Hindlimb muscle (tissue), 1 donor: ENCODE measurements around the gene RAB40B. TPM values are rescaled to one million over a fixed set of nuclear protein-coding genes. Genes with fewer than 3 reads are reported as not detected.
"Not testable (repeated sequence)": the region's sequence is repeated elsewhere in the genome, so short reads cannot be mapped to it uniquely, and the experiment has no call there.

Experiments used
- DNase-seq: peaks from one replicate; pipeline ENCODE4 v3.0.0-alpha.2; 2013
- polyA plus RNA-seq: library from polyadenylated mRNA; unstranded; fragments of 120-200 nt; gene quantifications from one replicate; pipeline ENCODE4 v1.2.1, GENCODE V29; 2013; ENCODE audit not compliant: insufficient read length

The RAB40B gene
- 87.4 TPM for polyA plus RNA-seq

- peak; percentile 98 for DNase-seq
These were observed at the start of gene RAB40B for GRCh38 chr17:82698065-82698973. Gene RAB40B, minus strand, starts transcription at chr17:82698698. Its CDS starts 102 bp downstream, at chr17:82698596.

- DNase-seq = no peak
These were observed 47.0 kb upstream of the RAB40B start for GRCh38 chr17:82745524-82745923.

- not testable (repeated sequence) for DNase-seq
These were observed 46.2 kb upstream of the RAB40B start for GRCh38 chr17:82744736-82745135.

- DNase-seq = no peak
These were observed 45.1 kb upstream of the RAB40B start for GRCh38 chr17:82743344-82744219.

- no peak for DNase-seq
These were observed 42.6 kb upstream of the RAB40B start for GRCh38 chr17:82740906-82741759.

GRCh38 chr17:82737967-82738877 lies 39.7 kb upstream of the RAB40B start:
- DNase-seq = no peak

GRCh38 chr17:82736511-82737185 lies 38.1 kb upstream of the RAB40B start:
- DNase-seq = no peak

GRCh38 chr17:82734987-82735866 lies 36.7 kb upstream of the RAB40B start, which contains the start of gene FN3K:
Gene FN3K, plus strand, starts transcription at chr17:82735615. Its CDS starts 22 bp downstream, at chr17:82735637.
- DNase-seq = peak; percentile 75

- DNase-seq = no peak
These were observed 33.7 kb upstream of the RAB40B start for GRCh38 chr17:82732118-82732743.

GRCh38 chr17:82729479-82730260 lies 31.2 kb upstream of the RAB40B start:
- no peak for DNase-seq

- DNase-seq = no peak
These were observed 27.9 kb upstream of the RAB40B start for GRCh38 chr17:82726427-82726826.

GRCh38 chr17:82723169-82723807 lies 24.8 kb upstream of the RAB40B start:
- no peak for DNase-seq

GRCh38 chr17:82722341-82723013 lies 24.0 kb upstream of the RAB40B start:
- no peak for DNase-seq

GRCh38 chr17:82720204-82720603 lies 21.7 kb upstream of the RAB40B start:
- DNase-seq = no peak

GRCh38 chr17:82718986-82719685 lies 20.6 kb upstream of the RAB40B start:
- no peak for DNase-seq
